Bronchial epithelial cell (primary cell): Measurements from ENCODE around the gene CAMKK2. TPM values are rescaled to one million over a fixed set of nuclear protein-coding genes. Genes with fewer than 3 reads are reported as not detected.
A peak's percentile ranks its signal among the peaks of the same experiment; 100 is the strongest.

Experiments used
- DNase-seq: peaks from one replicate; pipeline ENCODE4 v3.0.0-alpha.2; 2010; ENCODE audit warnings: low read depth
- FAIRE-seq: peaks from 2 replicates; lab custom pipeline; 2011; peaks lifted over from hg19 to GRCh38; lab: Jason Lieb, UNC
- H3K27me3 ChIP-seq: 2 replicates; pipeline ENCODE4 v1.5.1; 2011; ENCODE audit warnings: low read length; ENCODE audit not compliant: control insufficient read depth, insufficient read depth
- H3K36me3 ChIP-seq: 2 replicates; pipeline ENCODE4 v1.5.1; 2011; ENCODE audit warnings: low read length; ENCODE audit not compliant: control insufficient read depth, insufficient read depth
- H3K4me3 ChIP-seq: 2 replicates; pipeline ENCODE4 v1.5.1; 2011; ENCODE audit warnings: mild to moderate bottlenecking, low read depth, low read length, control low read depth
- CTCF ChIP-seq: IDR thresholded peaks from 2 replicates; pipeline ENCODE4 v1.5.1; 2011; ENCODE audit warnings: mild to moderate bottlenecking, moderate library complexity, low read length, control low read depth, inconsistent platforms; ENCODE audit not compliant: insufficient read depth, severe bottlenecking
- total RNA-seq: library from RNA; depleted of rRNA; stranded (reverse); fragments of >200 nt; gene quantifications from 2 replicates; pipeline ENCODE4 v1.2.1, GENCODE V29; 2014

Gene CAMKK2
- total RNA-seq, 1 donor from 2014 or later: 11.1 TPM

GRCh38 chr12:121251838-121252237 lies 44.7 kb downstream of the CAMKK2 start:
- no peak overlapping the region for H3K4me3 ChIP-seq
- no peaks in the 10 kb centered on the region for H3K27me3 ChIP-seq
- FAIRE-seq (no peak), DNase-seq (no peak)
- no peak for TF ChIP-seq CTCF
- H3K36me3 ChIP-seq: peaks cover 33% of the 10 kb centered on the region

- TF ChIP-seq CTCF: no peak
- Histone ChIP-seq H3K36me3 (peaks cover 28% of the 10 kb centered on the region), H3K4me3 (no peak overlapping the region), H3K27me3 (no peaks in the 10 kb centered on the region)
- FAIRE-seq: peak; percentile 97
- peak; percentile 24 for DNase-seq
Observed at GRCh38 chr12:121250359-121250758, 46.1 kb downstream of the CAMKK2 start.

- DNase-seq: no peak
- no peak overlapping the region for H3K4me3 ChIP-seq
- no peak for FAIRE-seq
- peaks cover 34% of the 10 kb centered on the region for H3K36me3 ChIP-seq
- no peaks in the 10 kb centered on the region for H3K27me3 ChIP-seq
- TF ChIP-seq CTCF: no peak
Observed at GRCh38 chr12:121248622-121249021, 47.9 kb downstream of the CAMKK2 start.

- no peak overlapping the region for H3K4me3 ChIP-seq
- H3K36me3 ChIP-seq: peaks cover 25% of the 10 kb centered on the region
- no peak for FAIRE-seq
- no peak for TF ChIP-seq CTCF
- no peak for DNase-seq
- H3K27me3 ChIP-seq: no peaks in the 10 kb centered on the region
Observed at GRCh38 chr12:121246893-121247557, 49.5 kb downstream of the CAMKK2 start.

GRCh38 chr12:121245951-121246350 lies 50.6 kb downstream of the CAMKK2 start:
- Histone ChIP-seq H3K4me3 (no peak overlapping the region), H3K27me3 (no peaks in the 10 kb centered on the region), H3K36me3 (peaks cover 26% of the 10 kb centered on the region)
- DNase-seq (no peak), FAIRE-seq (no peak)
- no peak for TF ChIP-seq CTCF

- no peak for DNase-seq
- Histone ChIP-seq H3K36me3 (peaks cover 27% of the 10 kb centered on the region), H3K27me3 (no peaks in the 10 kb centered on the region), H3K4me3 (no peak overlapping the region)
- no peak for TF ChIP-seq CTCF
- FAIRE-seq: no peak
Observed at GRCh38 chr12:121245031-121245430, 51.5 kb downstream of the CAMKK2 start.
